GM12892 (cell line): ENCODE measurements around the gene GRWD1.

Experiments
- POLR2A ChIP-seq: IDR thresholded peaks from 2 replicates; pipeline ENCODE4 v1.6.1; 2011; ENCODE audit warnings: low read depth, low read length, control low read depth
- POLR2AphosphoS5 ChIP-seq: IDR thresholded peaks from 2 replicates; pipeline ENCODE4 v1.6.1; 2011; ENCODE audit warnings: low read depth, low read length, control low read depth

GRCh38 chr19:48465215-48465614, 19.4 kb downstream of the GRWD1 start:
- TF ChIP-seq POLR2AphosphoS5, result no peak
- no peak for TF ChIP-seq POLR2A
